Muscle layer of colon (tissue), 2 donors: Measurements from ENCODE around the gene HHIPL1.

Source experiments
- H3K27ac ChIP-seq: one replicate; pipeline ENCODE4 v1.7.0; 2013; ENCODE audit warnings: low read depth, mild to moderate bottlenecking, low read length, moderate library complexity
- H3K27me3 ChIP-seq, 2 donors: one replicate each; pipeline ENCODE4 v1.7.0; 2013; ENCODE audit warnings: low read length in 2 of 2, mild to moderate bottlenecking in 2 of 2; ENCODE audit not compliant: insufficient read depth in 2 of 2, control insufficient read depth in 1 of 2
- H3K36me3 ChIP-seq: one replicate; pipeline ENCODE4 v1.7.0; 2013; ENCODE audit warnings: mild to moderate bottlenecking, low read length; ENCODE audit not compliant: insufficient read depth
- H3K4me1 ChIP-seq: one replicate; pipeline ENCODE4 v1.7.0; 2013; ENCODE audit warnings: mild to moderate bottlenecking, low read length; ENCODE audit not compliant: insufficient read depth
- H3K4me3 ChIP-seq, 2 donors: one replicate each; pipeline ENCODE4 v1.7.0; 2013; ENCODE audit warnings: low read length in 2 of 2, low read depth in 1 of 2, mild to moderate bottlenecking in 1 of 2, moderate library complexity in 1 of 2
- H3K9ac ChIP-seq: one replicate; pipeline ENCODE4 v1.7.0; 2013; ENCODE audit warnings: low read length
- H3K9me3 ChIP-seq: one replicate; pipeline ENCODE4 v1.7.0; 2013; ENCODE audit warnings: mild to moderate bottlenecking, low read length
- donor health status: abdominal sarcoma.
- donor health status: Adenocarcinoma of cecum.

The HHIPL1 gene

GRCh38 chr14:99644723-99645544 lies at the start of gene HHIPL1:
TSS of gene HHIPL1 (plus strand) at chr14:99645129. CDS start at chr14:99645208, 79 bp downstream.
- H3K27me3 ChIP-seq: no peaks in the 10 kb centered on the region
- peaks cover 8% of the 10 kb centered on the region for H3K4me1 ChIP-seq
- H3K36me3 ChIP-seq: no peaks in the 10 kb centered on the region
- H3K27ac ChIP-seq: no peak within 1 kb of the TSS
- H3K4me3 ChIP-seq: peak within 1 kb of the TSS; percentile 42 to 49
- H3K9me3 ChIP-seq: no peaks in the 10 kb centered on the region
- H3K9ac ChIP-seq: peak within 1 kb of the TSS; percentile 39

- no peaks in the 10 kb centered on the region for H3K9me3 ChIP-seq
- H3K9ac ChIP-seq: no peak overlapping the region
- H3K27me3 ChIP-seq: no peaks in the 10 kb centered on the region
- no peak overlapping the region for H3K4me3 ChIP-seq
- peak overlapping the region; percentile 55 for H3K27ac ChIP-seq
- no peaks in the 10 kb centered on the region for H3K36me3 ChIP-seq
- H3K4me1 ChIP-seq: peaks cover 93% of the 10 kb centered on the region
Measured at GRCh38 chr14:99595524-99595923, 49.4 kb upstream of the HHIPL1 start.

GRCh38 chr14:99596071-99596627 lies 48.8 kb upstream of the HHIPL1 start:
- Histone ChIP-seq H3K9ac (peak overlapping the region; percentile 10), H3K4me1 (peaks cover 93% of the 10 kb centered on the region), H3K4me3 (peak overlapping the region in 1 of 2 donors; percentile 1), H3K27ac (peak overlapping the region; percentile 55), H3K36me3 (no peaks in the 10 kb centered on the region), H3K27me3 (no peaks in the 10 kb centered on the region), H3K9me3 (no peaks in the 10 kb centered on the region)

- peaks cover 91% of the 10 kb centered on the region for H3K4me1 ChIP-seq
- peak overlapping the region; percentile 26 for H3K27ac ChIP-seq
- H3K36me3 ChIP-seq: no peaks in the 10 kb centered on the region
- no peaks in the 10 kb centered on the region for H3K27me3 ChIP-seq
- H3K9ac ChIP-seq: peak overlapping the region; percentile 10
- H3K4me3 ChIP-seq: peak overlapping the region in 1 of 2 donors; percentile 1
- no peaks in the 10 kb centered on the region for H3K9me3 ChIP-seq
Measured at GRCh38 chr14:99596772-99597171, 48.2 kb upstream of the HHIPL1 start.

- no peaks in the 10 kb centered on the region for H3K9me3 ChIP-seq
- H3K27ac ChIP-seq: no peak overlapping the region
- no peaks in the 10 kb centered on the region for H3K36me3 ChIP-seq
- no peak overlapping the region for H3K9ac ChIP-seq
- no peaks in the 10 kb centered on the region for H3K27me3 ChIP-seq
- H3K4me1 ChIP-seq: peaks cover 87% of the 10 kb centered on the region
- H3K4me3 ChIP-seq: no peak overlapping the region
Measured at GRCh38 chr14:99597911-99598600, 46.9 kb upstream of the HHIPL1 start.

- H3K4me3 ChIP-seq: peak overlapping the region in 1 of 2 donors; percentile 12
- no peaks in the 10 kb centered on the region for H3K9me3 ChIP-seq
- no peaks in the 10 kb centered on the region for H3K36me3 ChIP-seq
- H3K4me1 ChIP-seq: peaks cover 80% of the 10 kb centered on the region
- H3K27ac ChIP-seq: no peak overlapping the region
- no peak overlapping the region for H3K9ac ChIP-seq
- H3K27me3 ChIP-seq: no peaks in the 10 kb centered on the region
Measured at GRCh38 chr14:99598774-99599173, 46.2 kb upstream of the HHIPL1 start.

- no peak overlapping the region for H3K27ac ChIP-seq
- H3K4me3 ChIP-seq: peak overlapping the region in 1 of 2 donors; percentile 12
- peaks cover 76% of the 10 kb centered on the region for H3K4me1 ChIP-seq
- H3K36me3 ChIP-seq: no peaks in the 10 kb centered on the region
- no peak overlapping the region for H3K9ac ChIP-seq
- no peaks in the 10 kb centered on the region for H3K27me3 ChIP-seq
- H3K9me3 ChIP-seq: no peaks in the 10 kb centered on the region
Measured at GRCh38 chr14:99599393-99599792, 45.5 kb upstream of the HHIPL1 start.

- Histone ChIP-seq H3K4me3 (peak overlapping the region in 1 of 2 donors; percentile 78), H3K9me3 (no peaks in the 10 kb centered on the region), H3K27ac (peak overlapping the region; percentile 87), H3K36me3 (no peaks in the 10 kb centered on the region), H3K27me3 (no peaks in the 10 kb centered on the region), H3K4me1 (peaks cover 68% of the 10 kb centered on the region), H3K9ac (no peak overlapping the region)
Measured at GRCh38 chr14:99600232-99600888, 44.6 kb upstream of the HHIPL1 start.

GRCh38 chr14:99601361-99601831 lies 43.5 kb upstream of the HHIPL1 start:
- H3K4me3 ChIP-seq: peak overlapping the region; percentile 7 to 78
- peaks cover 65% of the 10 kb centered on the region for H3K4me1 ChIP-seq
- H3K36me3 ChIP-seq: no peaks in the 10 kb centered on the region
- peak overlapping the region; percentile 69 for H3K9ac ChIP-seq
- H3K27me3 ChIP-seq: no peaks in the 10 kb centered on the region
- H3K9me3 ChIP-seq: no peaks in the 10 kb centered on the region
- peak overlapping the region; percentile 87 for H3K27ac ChIP-seq

GRCh38 chr14:99602054-99602787 lies 42.7 kb upstream of the HHIPL1 start:
- Histone ChIP-seq H3K27ac (peak overlapping the region; percentile 87), H3K27me3 (no peaks in the 10 kb centered on the region)

More at GRCh38 chr14:99602054-99602787, 42.7 kb upstream of the HHIPL1 start:
- H3K9ac ChIP-seq: peak overlapping the region; percentile 69
- H3K4me1 ChIP-seq: peaks cover 57% of the 10 kb centered on the region
- H3K9me3 ChIP-seq: no peaks in the 10 kb centered on the region
- H3K4me3 ChIP-seq: peak overlapping the region; percentile 73 to 78
- H3K36me3 ChIP-seq: no peaks in the 10 kb centered on the region
